GM18867 (cell line): ENCODE results near the gene GSPT1.
"Not testable (repeated sequence)": the region's sequence is repeated elsewhere in the genome, so short reads cannot be mapped to it uniquely, and the experiment has no call there.

Experiments
- ATAC-seq: cut with Tn5 transposase; IDR thresholded peaks from one replicate; pipeline ENCODE4 v1.9.1; 2021; ENCODE audit warnings: mild to moderate bottlenecking, moderate library complexity; ENCODE audit not compliant: unreplicated experiment

GSPT1 gene

GRCh38 chr16:11862489-11862888 lies 53.3 kb downstream of the GSPT1 start:
- no peak for ATAC-seq

GRCh38 chr16:11857161-11857560 lies 58.6 kb downstream of the GSPT1 start:
- ATAC-seq = no peak

GRCh38 chr16:11852092-11852809 lies 63.5 kb downstream of the GSPT1 start:
- no peak for ATAC-seq

GRCh38 chr16:11851294-11852091 lies 64.3 kb downstream of the GSPT1 start, which contains the start of gene RSL1D1:
Gene RSL1D1 (minus strand): TSS chr16:11851542. CDS start chr16:11851512, 30 bp downstream.
- ATAC-seq = peak; percentile 72

GRCh38 chr16:11848842-11849241 lies 66.9 kb downstream of the GSPT1 start:
- ATAC-seq = no peak

GRCh38 chr16:11844499-11844898 lies 71.3 kb downstream of the GSPT1 start:
- no peak for ATAC-seq

GRCh38 chr16:11843861-11844260 lies 71.9 kb downstream of the GSPT1 start:
- ATAC-seq = no peak

- no peak for ATAC-seq
Observed at GRCh38 chr16:11843206-11843605, 72.5 kb downstream of the GSPT1 start.

- ATAC-seq = no peak
Observed at GRCh38 chr16:11841026-11841425, 74.7 kb downstream of the GSPT1 start.

GRCh38 chr16:11836650-11837244 lies 79.0 kb downstream of the GSPT1 start:
- no peak for ATAC-seq

- no peak for ATAC-seq
Observed at GRCh38 chr16:11835891-11836649, 79.7 kb downstream of the GSPT1 start.

- ATAC-seq = no peak
Observed at GRCh38 chr16:11835309-11835708, 80.4 kb downstream of the GSPT1 start.

GRCh38 chr16:11833951-11834695 lies 81.6 kb downstream of the GSPT1 start:
- ATAC-seq = no peak

- no peak for ATAC-seq
Observed at GRCh38 chr16:11828696-11829095, 87.1 kb downstream of the GSPT1 start.

GRCh38 chr16:11825520-11826165 lies 90.1 kb downstream of the GSPT1 start:
- ATAC-seq = not testable (repeated sequence)

GRCh38 chr16:11824362-11824761 lies 91.4 kb downstream of the GSPT1 start:
- no peak for ATAC-seq

GRCh38 chr16:11823645-11824044 lies 92.1 kb downstream of the GSPT1 start:
- ATAC-seq = not testable (repeated sequence)

- no peak for ATAC-seq
Observed at GRCh38 chr16:11819798-11820197, 96.0 kb downstream of the GSPT1 start.

GRCh38 chr16:11818970-11819369 lies 96.8 kb downstream of the GSPT1 start:
- ATAC-seq = not testable (repeated sequence)
